HG02973 (cell line): ENCODE data around the gene MRPL48.
"Not testable (repeated sequence)": the region's sequence is repeated elsewhere in the genome, so short reads cannot be mapped to it uniquely, and the experiment has no call there.

Experiments used
- ATAC-seq: cut with Tn5 transposase; IDR thresholded peaks from one replicate; pipeline ENCODE4 v1.9.1; 2021; ENCODE audit warnings: moderate library complexity; ENCODE audit not compliant: unreplicated experiment

The MRPL48 gene

GRCh38 chr11:73779084-73779902, 8.4 kb upstream of the MRPL48 start:
- ATAC-seq: peak; percentile 97

DNA sequence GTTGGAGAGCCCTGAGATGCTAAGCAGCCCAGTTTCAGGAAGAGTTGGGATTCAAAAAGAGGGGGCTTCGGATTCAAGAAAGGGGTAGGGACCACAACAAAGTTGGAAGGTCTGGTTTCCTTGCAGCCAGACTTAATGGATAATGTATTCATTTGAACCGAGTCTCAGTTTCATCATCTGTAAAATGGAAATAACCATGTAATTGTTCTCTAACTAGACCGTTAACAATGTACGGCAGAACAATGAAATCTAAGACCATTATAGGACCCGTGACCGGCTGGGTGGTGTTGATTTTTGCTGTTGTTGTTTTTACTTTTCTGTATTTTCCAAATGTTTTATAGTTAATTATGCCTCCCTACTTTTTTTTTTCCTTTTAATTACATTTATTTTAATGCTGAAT, 6.4 kb upstream of the MRPL48 start:
- no peak for ATAC-seq

- no peak for ATAC-seq
Observed at GRCh38 chr11:73783483-73784020, 4.1 kb upstream of the MRPL48 start.

GRCh38 chr11:73784080-73784634, 3.5 kb upstream of the MRPL48 start:
- ATAC-seq: no peak

DNA sequence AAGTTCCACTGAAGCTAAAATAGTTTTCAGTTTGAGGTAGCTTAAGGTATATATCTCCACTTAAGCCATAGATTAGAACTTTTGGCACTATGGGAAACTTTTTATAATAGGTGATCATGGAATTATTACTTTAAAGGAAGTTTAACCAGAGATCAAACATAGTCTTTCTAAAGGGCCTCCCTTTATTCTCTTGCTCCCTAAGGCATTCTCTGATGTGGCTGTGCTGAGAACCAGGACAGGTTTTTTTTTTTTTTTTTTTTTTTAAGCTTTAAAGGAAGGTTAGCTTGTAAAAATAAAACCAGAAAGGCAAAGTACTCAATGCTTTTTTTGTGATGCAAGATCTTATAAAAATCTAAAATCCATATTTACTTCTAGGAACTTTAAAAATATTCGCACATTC, 2.9 kb upstream of the MRPL48 start:
- no peak for ATAC-seq

GRCh38 chr11:73785467-73785866, 2.2 kb upstream of the MRPL48 start:
- ATAC-seq: not testable (repeated sequence)

DNA sequence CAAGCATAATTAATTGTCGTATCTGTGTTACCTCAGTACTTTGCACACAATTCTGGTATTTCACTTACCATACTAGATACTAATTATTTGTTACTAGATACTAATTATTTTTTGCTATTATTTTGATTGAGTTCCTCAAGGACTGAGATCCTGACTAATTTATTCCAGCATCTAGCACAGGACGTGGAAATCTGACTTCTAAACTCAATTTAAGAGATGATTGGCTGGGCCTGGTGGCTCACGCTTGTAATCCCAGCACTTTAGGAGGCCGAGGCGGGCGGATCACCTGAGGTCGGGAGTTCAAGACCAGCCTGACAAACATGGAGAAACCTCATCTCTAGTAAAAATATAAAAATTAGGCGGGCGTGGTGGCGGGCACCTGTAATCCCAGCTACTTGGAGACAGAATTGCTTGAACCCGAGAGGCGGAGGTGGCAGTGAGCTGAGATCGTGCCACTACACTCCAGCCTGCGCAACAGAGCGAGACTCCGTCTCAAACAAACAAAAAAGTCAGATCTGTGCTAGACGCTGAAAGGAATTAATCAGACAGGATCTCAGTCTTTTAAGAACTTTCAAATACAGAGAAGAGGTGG, 527 bp upstream of the MRPL48 start:
- no peak for ATAC-seq

- no peak for ATAC-seq
Observed at GRCh38 chr11:73789279-73789670, 1.6 kb downstream of the MRPL48 start.

DNA sequence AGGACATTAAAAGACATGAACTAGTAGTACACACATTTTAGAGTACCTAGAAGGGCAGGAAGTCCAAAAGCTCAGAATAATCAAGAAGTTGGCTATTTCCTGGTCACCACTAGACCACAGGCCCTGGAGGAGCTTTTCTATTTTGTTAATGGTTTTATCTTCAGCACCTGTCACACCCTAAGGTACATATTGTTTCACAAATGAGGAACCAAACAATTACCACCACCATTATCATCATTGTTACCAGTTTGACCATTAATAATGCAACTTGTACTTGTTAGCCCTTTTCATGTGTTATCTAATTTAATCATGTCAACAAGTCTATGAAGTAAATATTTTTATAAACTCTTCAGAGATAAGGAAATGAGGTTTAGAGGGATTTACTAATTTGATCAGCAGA, 4.9 kb downstream of the MRPL48 start:
- no peak for ATAC-seq

- no peak for ATAC-seq
Observed at GRCh38 chr11:73795925-73796632, 8.4 kb downstream of the MRPL48 start.

DNA sequence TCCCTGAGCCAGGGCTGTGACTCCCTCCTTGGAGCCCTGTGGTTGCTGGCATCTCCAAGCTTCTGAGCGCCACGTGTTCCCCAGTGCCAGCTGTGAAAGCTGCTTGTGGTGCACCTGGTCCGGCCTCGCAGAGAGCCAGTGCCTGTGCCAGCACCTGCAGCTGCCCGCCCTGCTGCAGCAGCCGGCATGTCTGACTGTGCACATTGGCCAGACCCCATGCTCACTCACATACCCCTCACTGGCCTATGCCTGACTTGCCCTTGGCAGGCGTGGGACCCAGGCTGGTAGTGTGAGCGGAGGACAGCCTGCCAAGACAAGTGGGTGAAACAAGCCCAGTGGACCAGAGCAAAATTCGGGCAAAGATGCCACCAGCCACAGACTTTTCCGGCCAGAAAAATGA, 9.8 kb downstream of the MRPL48 start:
- no peak for ATAC-seq

- no peak for ATAC-seq
Observed at GRCh38 chr11:73800276-73800806, 12.7 kb downstream of the MRPL48 start.

DNA sequence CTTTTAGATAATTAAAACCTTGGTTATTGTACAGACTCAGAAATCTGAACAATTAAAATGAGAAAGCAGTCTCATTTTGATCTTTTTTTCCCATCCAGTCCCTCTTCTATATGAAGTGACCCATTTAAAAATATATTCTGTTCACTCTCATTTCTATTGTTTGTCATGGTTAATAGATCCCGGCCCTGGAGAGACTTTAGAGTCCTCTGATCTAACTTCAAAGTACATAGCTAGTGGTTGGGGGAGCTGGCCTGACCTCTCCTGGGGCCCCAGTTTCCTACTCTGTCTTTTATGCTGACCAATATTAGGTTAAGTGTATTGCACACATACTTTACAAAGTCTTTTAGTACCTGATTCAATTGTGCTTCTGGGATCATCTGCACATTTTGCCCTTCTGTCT, 13.5 kb downstream of the MRPL48 start:
- ATAC-seq: no peak

GRCh38 chr11:73804712-73805111, 17.0 kb downstream of the MRPL48 start:
- no peak for ATAC-seq

- no peak for ATAC-seq
Observed at GRCh38 chr11:73808052-73808451, 20.4 kb downstream of the MRPL48 start.

GRCh38 chr11:73810637-73811036, 23.0 kb downstream of the MRPL48 start:
- ATAC-seq: no peak

DNA sequence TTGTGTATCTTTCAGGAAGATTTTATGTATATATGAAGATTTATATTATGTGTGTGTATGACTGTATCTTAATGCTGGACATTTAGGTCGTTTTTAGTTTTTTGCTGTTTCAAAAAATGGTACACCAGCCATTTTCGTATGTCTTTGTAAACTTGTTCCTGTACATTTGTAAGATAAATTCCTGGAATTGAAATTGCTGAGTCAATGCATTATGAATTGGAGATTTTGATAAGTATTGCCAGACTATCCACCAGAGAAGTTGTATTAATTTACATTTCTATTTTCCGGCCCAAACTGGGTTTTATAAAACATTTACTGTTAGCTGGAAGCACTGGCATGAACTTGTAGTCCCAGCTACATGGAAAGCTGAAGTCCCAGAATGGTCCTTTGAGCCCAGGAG, 24.6 kb downstream of the MRPL48 start:
- no peak for ATAC-seq

DNA sequence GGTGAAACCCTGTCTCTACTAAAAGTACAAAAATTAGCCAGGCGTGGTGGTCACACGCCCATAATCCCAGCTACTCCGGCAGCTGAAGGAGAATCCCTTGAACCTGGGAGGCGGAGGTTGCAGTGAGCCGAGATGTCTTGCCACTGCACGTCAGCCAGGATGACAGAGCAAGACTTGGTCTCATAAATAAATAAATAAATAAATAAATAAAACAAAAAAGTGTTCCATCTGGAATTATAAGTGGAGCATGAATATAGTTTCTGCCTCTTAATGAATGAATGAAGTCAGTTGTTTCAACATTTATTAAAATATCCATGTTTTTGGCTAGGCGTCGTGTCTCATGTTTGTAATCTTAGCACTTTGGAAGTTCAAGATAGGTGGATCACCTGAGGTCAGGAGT, 27.1 kb downstream of the MRPL48 start:
- no peak for ATAC-seq

GRCh38 chr11:73818846-73819245, 31.2 kb downstream of the MRPL48 start:
- ATAC-seq: no peak

- ATAC-seq: no peak
Observed at GRCh38 chr11:73830261-73830660, 42.6 kb downstream of the MRPL48 start.

DNA sequence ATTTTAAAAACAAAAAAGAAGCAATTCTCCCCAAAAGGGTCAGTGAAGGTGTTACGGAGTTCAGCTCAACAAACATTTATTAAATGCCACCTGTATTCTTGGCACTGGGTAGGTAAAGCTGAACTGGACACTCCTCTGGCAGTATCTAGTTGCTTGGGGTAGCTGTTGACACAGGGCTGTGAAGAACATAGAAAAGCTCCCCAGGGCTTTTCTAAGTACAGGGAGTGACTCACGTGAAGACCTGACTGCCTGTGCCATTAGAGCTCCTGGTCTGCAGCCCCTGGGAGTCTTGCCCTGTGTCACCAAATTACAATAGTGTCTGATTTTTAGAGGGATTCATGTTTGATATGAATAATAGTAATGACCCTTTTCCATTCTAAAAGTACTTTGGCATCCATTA, 45.4 kb downstream of the MRPL48 start:
- no peak for ATAC-seq
